Occipital lobe (tissue), 3 donors: Measurements from ENCODE around the gene COL4A5. TPM values are rescaled to one million over a fixed set of nuclear protein-coding genes. Genes with fewer than 3 reads are reported as not detected.

ENCODE experiments used
- DNase-seq: peaks from one replicate; lab custom pipeline; 2025; lab: John Stamatoyannopoulos, UW
- small RNA-seq: library from RNA; depleted of rRNA; stranded (forward); fragments of <200 nt; gene quantifications from one replicate; pipeline ENCODE3, GENCODE V24; 2014
- total RNA-seq: library from RNA; depleted of rRNA; stranded (reverse); fragments of >200 nt; gene quantifications from one replicate; pipeline ENCODE4 v1.2.3, GENCODE V29; 2014

Gene COL4A5
- total RNA-seq, 1 donor from 2014 or later = 17.8 TPM

- no peak for DNase-seq
Measured at GRCh38 chrX:108740299-108740774, 300.7 kb downstream of the COL4A5 start.

Small RNA genes within 50 kb of the gene (small RNA-seq; reads per million reads assigned to genes)
- not detected for gene RF00019

Other genes starting within 250 kb of the COL4A5 start
- 4.2 TPM for gene COL4A6, start 1.4 kb upstream of the COL4A5 start, total RNA-seq